ENCODE data around the gene DLG5. TPM values are rescaled to one million over a fixed set of nuclear protein-coding genes. Genes with fewer than 3 reads are reported as not detected.

Gene DLG5
- total and polyA plus RNA-seq, 2 experiments from 2014 or later: 15.5 to 29.3 TPM

DNA sequence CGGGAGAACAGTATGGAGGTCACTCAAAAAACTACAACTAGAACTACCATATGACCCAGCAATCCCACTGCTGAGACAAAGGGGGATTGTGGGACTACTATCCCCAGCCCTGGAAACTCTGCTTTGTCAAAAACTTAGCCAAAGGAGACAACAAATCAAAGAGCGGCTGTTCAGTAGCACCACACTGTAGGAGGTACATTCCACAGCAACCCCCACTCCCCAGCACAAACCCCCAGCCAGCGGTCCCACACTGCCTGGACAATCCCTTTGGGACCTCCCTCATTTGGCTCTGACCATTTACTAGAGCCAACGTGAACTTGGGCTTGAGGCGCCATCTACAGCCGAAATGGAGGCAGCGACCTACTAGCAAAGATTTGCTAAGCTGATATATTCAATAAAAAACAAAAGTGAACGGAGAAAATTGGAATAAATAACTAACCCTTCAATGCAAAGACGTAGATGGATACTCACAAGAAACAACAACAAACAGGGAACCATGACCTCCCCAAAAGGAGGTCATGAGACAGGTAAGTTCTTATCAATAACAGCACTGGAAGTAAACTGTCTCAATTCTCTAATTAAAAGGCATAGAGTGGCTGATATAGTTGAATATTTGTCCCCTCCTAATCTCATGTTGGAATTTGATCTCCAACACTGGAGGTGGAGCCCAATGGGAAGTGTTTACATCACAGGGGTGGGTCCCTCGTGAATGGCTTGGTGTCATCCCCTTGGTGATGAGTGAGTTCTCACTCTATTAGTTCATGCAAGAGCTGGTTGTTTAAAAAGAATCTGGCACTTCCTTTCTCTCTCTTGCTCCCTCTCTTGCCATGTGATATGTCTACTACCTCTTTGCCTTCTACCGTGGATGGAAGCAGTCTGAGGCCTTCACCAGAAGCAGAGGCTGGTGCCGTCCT is 170.0 kb downstream of the DLG5 start:
- Histone ChIP-seq H3K27me3 (no peaks in the 10 kb centered on the region), H2AFZ (no peak overlapping the region), H3K4me2 (no peak overlapping the region), H3K9me3 (ENCODE audit: low read depth) (no peaks in the 10 kb centered on the region), H3K4me1 (ENCODE audit: insufficient read depth) (no peaks in the 10 kb centered on the region), H4K20me1 (ENCODE audit: insufficient read depth, poor library complexity, severe bottlenecking) (no peaks in the 10 kb centered on the region), H3K9me2 (replicated peaks; ENCODE audit: insufficient read depth) (no peaks in the 10 kb centered on the region), H3K36me3 (replicated peaks; ENCODE audit: insufficient read depth, low read depth) (no peaks in the 10 kb centered on the region), H3K4me3 (no peak overlapping the region), H3K79me2 (no peaks in the 10 kb centered on the region), H3K27ac (no peak overlapping the region)
- 21% methylated on average over 12 of the region's 12 CpGs for WGBS (ENCODE audit: low lambda C conversion rate, missing lambda C conversion rate)
- peak; percentile 79 for DNase-seq (ENCODE audit: low spot score)
- no peak for TF ChIP-seq EZH2phosphoT487 (IDR thresholded peaks at IDR 0.05; ENCODE audit: low read depth, severe bottlenecking, unreplicated experiment)
- TF ChIP-seq, protein P1, sequence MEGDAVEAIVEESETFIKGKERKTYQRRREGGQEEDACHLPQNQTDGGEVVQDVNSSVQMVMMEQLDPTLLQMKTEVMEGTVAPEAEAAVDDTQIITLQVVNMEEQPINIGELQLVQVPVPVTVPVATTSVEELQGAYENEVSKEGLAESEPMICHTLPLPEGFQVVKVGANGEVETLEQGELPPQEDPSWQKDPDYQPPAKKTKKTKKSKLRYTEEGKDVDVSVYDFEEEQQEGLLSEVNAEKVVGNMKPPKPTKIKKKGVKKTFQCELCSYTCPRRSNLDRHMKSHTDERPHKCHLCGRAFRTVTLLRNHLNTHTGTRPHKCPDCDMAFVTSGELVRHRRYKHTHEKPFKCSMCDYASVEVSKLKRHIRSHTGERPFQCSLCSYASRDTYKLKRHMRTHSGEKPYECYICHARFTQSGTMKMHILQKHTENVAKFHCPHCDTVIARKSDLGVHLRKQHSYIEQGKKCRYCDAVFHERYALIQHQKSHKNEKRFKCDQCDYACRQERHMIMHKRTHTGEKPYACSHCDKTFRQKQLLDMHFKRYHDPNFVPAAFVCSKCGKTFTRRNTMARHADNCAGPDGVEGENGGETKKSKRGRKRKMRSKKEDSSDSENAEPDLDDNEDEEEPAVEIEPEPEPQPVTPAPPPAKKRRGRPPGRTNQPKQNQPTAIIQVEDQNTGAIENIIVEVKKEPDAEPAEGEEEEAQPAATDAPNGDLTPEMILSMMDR (IDR thresholded peaks at IDR 0.05; ENCODE audit: poor library complexity): peak; percentile 76
- TF ChIP-seq EZH2 (IDR thresholded peaks at IDR 0.05; ENCODE audit: borderline replicate concordance): no peak

DNA sequence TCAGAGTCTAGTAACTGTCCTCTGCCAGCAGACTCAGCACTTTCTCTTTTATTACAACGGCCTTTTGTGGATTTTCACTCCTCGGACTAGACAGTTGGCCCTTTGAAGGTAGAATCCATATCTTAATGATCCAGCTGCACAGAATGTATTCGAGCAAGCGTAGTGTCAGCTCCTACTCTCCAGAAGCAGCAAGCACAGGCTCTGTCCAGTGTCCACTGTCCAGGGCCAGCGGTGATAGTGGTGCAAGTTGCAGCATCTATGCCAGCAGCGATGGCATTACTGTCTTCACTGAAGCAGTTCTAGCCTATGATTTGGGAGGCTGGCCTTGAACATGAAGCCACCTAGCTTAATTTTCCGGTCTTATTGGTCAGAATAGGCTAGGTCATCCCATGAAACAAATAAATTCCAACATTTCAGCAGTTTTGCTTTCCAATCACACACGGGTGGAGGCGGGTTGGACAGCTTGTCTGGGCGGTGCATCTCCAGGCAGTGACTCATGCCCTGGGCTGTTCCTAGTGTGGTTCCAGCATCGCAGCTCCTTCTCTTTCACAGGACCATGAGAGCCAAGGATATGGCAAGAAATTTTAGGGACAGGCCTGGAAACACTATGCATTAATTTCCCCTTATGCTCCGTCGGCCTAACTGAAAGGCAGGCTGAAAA is 180.4 kb downstream of the DLG5 start:
- Histone ChIP-seq H3K27ac (no peak overlapping the region), H2AFZ (no peak overlapping the region), H3K4me2 (no peak overlapping the region), H3K4me1 (ENCODE audit: insufficient read depth) (no peaks in the 10 kb centered on the region), H3K9me2 (replicated peaks; ENCODE audit: insufficient read depth) (no peaks in the 10 kb centered on the region), H3K9me3 (ENCODE audit: low read depth) (peaks cover 7% of the 10 kb centered on the region), H3K27me3 (no peaks in the 10 kb centered on the region), H3K79me2 (no peaks in the 10 kb centered on the region), H3K4me3 (no peak overlapping the region), H3K36me3 (replicated peaks; ENCODE audit: insufficient read depth, low read depth) (no peaks in the 10 kb centered on the region), H4K20me1 (ENCODE audit: insufficient read depth, poor library complexity, severe bottlenecking) (no peaks in the 10 kb centered on the region)
- DNase-seq (ENCODE audit: low spot score): no peak
- WGBS (ENCODE audit: low lambda C conversion rate, missing lambda C conversion rate): 79% methylated on average over 13 of the region's 13 CpGs
- no peak for TF ChIP-seq EZH2phosphoT487 (IDR thresholded peaks at IDR 0.05; ENCODE audit: low read depth, severe bottlenecking, unreplicated experiment)
- TF ChIP-seq EZH2 (IDR thresholded peaks at IDR 0.05; ENCODE audit: borderline replicate concordance): no peak
- TF ChIP-seq, protein P1 (IDR thresholded peaks at IDR 0.05; ENCODE audit: poor library complexity): no peak

DNA sequence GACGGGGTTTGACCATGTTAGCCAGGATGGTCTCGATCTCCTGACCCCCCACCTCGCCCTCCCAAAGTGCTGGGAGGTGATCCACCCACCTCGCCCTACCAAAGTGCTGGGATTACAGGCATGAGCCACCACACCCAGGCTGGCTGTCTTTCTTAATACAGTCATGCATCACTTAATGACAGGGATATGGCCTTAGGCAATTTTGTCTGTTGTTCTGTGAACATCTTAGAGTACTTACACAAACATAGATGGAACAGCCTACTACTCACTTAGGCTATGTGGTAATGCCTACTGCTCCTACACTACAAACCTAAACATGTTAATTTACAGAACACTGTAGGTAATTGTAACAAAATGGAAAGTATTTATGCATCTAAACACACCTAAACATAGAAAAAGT is 182.3 kb downstream of the DLG5 start:
- Histone ChIP-seq H3K4me1 (ENCODE audit: insufficient read depth) (no peaks in the 10 kb centered on the region), H3K79me2 (no peaks in the 10 kb centered on the region), H3K9me2 (replicated peaks; ENCODE audit: insufficient read depth) (no peaks in the 10 kb centered on the region), H3K4me3 (no peak overlapping the region), H3K9me3 (ENCODE audit: low read depth) (peaks cover 11% of the 10 kb centered on the region), H4K20me1 (ENCODE audit: insufficient read depth, poor library complexity, severe bottlenecking) (no peaks in the 10 kb centered on the region), H2AFZ (no peak overlapping the region), H3K27ac (no peak overlapping the region), H3K36me3 (replicated peaks; ENCODE audit: insufficient read depth, low read depth) (no peaks in the 10 kb centered on the region), H3K27me3 (no peaks in the 10 kb centered on the region), H3K4me2 (no peak overlapping the region)
- no peak for DNase-seq (ENCODE audit: low spot score)
- 96% methylated on average over 4 of the region's 4 CpGs for WGBS (ENCODE audit: low lambda C conversion rate, missing lambda C conversion rate)
- no peak for TF ChIP-seq EZH2 (IDR thresholded peaks at IDR 0.05; ENCODE audit: borderline replicate concordance)
- no peak for TF ChIP-seq EZH2phosphoT487 (IDR thresholded peaks at IDR 0.05; ENCODE audit: low read depth, severe bottlenecking, unreplicated experiment)
- TF ChIP-seq, protein P1 (IDR thresholded peaks at IDR 0.05; ENCODE audit: poor library complexity): no peak
